HG02798 (cell line): ENCODE data around the gene ST6GAL2.

Experiments used
- ATAC-seq: cut with Tn5 transposase; IDR thresholded peaks from one replicate; pipeline ENCODE4 v1.9.1; 2021; ENCODE audit warnings: mild to moderate bottlenecking; ENCODE audit not compliant: unreplicated experiment, poor library complexity

Gene ST6GAL2

DNA sequence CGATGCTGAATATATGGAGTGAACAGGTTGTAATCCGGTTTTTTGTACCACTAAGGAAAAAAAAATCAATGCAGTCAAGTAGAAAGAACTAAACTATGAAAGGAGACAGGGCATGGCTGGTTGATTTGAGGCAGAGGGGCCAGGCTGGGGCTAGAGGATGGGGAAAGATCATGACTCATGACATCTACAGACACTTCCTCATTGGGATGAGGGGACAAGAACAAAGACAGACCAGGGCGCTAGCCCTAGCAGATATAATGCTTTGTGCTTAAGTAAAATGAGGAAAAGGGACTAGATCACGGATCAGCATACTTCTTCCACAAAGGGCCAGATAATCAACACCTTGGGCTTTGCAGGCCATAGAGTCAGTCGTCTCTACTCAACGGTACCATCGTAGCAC lies 55.8 kb downstream of the ST6GAL2 start:
- ATAC-seq: no peak

GRCh38 chr2:106828119-106828518 lies 57.8 kb downstream of the ST6GAL2 start:
- ATAC-seq: no peak

GRCh38 chr2:106827158-106827557 lies 58.8 kb downstream of the ST6GAL2 start:
- no peak for ATAC-seq

GRCh38 chr2:106825161-106825560 lies 60.8 kb downstream of the ST6GAL2 start:
- no peak for ATAC-seq

DNA sequence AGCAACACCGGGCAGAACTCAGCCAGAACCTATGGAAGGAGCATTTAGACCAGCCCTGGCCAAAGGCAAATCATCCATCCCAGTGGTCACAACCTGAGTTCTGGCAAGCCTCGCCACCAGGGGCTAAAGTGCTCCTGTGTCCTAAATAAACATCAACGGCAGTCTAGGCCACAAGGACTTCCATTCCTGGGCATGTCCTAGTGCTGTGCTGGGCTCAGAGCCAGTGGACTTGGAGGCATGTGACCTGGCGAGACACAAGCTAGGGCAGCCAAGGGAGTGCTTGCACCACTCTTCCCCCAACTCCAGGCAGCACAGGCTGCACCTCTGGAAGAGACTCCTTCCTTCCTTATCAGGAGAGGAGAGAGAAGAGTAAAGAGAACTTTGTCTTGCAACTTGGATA lies 69.0 kb downstream of the ST6GAL2 start:
- ATAC-seq: no peak

- ATAC-seq: no peak
These were observed 73.1 kb downstream of the ST6GAL2 start for GRCh38 chr2:106812841-106813240.

- no peak for ATAC-seq
These were observed 73.6 kb downstream of the ST6GAL2 start for GRCh38 chr2:106812383-106812782.

- ATAC-seq: no peak
These were observed 80.3 kb downstream of the ST6GAL2 start for GRCh38 chr2:106805716-106806115.

GRCh38 chr2:106804161-106804560 lies 81.8 kb downstream of the ST6GAL2 start:
- no peak for ATAC-seq

DNA sequence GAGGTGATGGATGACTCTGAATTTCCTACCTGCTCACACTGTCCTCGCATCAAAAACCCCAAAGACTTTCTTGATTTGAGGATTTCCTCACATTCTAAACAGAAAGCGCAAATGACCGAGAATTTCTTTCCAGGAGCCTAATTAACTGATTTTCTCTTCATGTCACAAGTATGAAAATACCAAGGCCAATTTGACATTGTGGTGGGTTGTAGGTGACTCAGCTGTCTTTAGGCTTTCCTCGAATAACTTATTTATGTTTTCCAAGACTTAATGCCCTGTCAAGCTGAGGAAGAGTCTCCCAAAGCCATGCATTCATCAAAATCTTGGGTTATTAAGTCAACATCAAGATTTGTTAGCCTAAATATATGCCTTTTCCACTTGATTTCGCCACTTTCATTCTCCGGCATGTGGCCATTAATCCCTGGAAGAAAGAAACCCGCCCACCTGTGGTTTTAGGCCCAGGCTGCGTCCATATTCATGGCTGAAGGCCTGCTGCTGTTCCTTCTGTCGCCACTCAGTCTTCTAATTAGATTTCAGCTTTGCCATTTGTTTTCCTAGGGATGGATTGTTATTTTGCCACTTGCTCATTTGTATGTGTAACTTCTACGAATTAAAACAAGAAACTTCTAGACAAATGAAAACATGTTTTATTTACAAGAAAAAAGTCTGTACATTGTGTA lies 84.9 kb downstream of the ST6GAL2 start:
- no peak for ATAC-seq

DNA sequence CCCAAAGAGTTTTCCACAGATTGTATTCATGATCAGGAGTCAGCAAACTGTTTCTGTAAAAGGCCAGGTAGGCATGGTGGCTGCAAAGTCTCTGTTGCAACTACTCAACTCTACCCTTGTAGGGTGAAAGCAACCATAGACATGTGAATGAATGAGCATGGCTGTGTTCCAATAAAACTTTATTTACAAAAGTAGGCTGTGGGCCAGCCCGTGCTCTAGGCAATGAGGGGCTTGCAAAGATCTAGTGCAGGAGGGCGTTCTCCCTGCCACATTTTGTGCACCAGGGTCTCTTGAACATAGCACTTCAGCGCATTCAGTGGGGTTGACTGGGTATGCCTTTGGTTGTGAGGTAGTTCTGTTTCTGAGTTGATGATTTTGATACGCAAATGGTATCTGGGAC lies 85.8 kb downstream of the ST6GAL2 start:
- no peak for ATAC-seq

DNA sequence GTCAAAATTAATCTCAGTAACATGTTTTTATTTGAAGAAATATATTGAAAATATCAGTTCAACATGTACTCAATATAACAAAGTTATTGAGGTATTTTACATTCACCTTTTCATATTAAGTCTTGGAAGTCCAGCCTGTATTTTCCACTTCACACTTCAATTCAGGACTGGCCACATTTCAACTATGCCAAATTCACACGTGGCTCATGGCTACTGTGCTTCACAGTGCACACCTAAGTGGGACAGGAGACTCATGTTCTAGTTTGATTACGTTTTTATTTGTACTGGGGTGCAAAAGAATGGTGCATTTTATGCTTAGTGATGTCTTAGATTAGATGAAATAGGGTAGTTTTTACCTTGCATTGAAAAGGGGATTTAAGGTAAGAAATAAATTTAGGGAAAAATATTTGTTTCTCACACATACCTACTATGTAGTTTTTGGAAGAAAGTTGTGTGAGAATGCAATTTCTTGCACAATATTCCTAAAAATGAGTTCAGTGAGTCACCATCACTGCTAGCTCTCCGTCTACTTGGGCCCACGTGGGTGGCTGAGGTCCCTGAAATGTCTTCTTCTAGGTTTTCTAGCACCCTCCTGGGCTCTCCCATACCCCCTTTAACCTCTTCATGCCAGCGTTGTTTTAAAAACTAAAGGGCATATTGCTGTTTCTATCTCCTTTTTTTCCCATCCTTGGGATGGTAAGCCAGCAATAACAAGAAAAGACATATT lies 87.0 kb downstream of the ST6GAL2 start:
- no peak for ATAC-seq

DNA sequence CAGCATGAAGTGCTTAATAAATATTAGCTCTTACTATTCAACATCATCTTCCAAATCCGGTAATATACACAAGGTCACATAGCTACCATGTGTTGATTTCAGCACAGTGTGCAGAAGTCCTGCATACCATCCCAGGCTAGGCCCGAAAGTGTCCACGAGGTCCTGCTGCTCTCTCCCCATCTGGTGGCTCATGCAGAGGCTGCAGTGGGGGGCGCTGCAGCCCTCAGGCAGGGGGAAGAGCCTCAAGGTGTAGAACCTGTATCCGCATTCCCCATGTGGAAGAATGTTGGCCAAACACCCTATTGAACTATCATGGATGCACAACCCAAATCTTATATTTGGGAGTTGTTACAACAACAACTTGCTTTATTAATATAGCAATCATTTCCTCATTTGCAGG lies 88.5 kb downstream of the ST6GAL2 start:
- ATAC-seq: no peak

DNA sequence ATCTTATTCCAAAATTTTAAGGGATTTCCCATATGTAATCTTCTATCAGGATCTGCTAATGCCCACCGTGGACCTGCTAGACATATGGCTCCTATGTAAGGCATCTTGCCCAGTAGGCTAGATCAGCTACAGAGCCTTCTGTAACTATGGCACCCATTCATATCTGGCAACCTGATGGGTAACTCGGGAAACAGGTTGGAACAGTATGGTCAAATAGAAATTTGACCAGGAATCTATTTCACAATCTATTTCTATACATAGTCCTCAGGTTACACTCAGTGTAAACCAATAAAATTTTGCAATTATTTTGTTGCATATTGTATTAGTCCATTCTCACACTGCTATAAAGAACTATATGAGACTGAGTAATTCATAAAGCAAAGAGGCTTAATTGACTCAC lies 93.3 kb downstream of the ST6GAL2 start:
- no peak for ATAC-seq

- ATAC-seq: no peak
These were observed 96.8 kb downstream of the ST6GAL2 start for GRCh38 chr2:106789185-106789584.

DNA sequence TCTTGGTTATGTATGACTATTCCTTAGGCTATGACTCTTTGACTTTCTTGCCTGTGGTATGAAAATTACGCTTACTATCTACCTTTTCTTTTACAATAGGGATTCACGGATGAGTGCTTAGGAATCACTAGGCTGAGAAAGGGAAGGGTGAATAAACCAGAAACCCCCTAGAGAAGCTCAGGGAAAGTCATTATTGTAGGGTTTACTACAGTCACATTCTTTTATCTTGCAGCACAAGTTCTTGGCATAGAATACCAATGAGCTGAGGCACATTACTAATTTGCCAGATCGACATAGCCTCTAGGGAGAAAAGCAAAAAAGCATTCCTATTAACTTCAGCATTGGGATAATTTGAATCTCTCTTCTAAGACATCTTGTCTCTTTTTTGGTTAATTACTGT lies 103.3 kb downstream of the ST6GAL2 start:
- ATAC-seq: no peak

- ATAC-seq: no peak
These were observed 104.8 kb downstream of the ST6GAL2 start for GRCh38 chr2:106781196-106781595.

GRCh38 chr2:106771811-106772210 lies 114.2 kb downstream of the ST6GAL2 start:
- no peak for ATAC-seq

DNA sequence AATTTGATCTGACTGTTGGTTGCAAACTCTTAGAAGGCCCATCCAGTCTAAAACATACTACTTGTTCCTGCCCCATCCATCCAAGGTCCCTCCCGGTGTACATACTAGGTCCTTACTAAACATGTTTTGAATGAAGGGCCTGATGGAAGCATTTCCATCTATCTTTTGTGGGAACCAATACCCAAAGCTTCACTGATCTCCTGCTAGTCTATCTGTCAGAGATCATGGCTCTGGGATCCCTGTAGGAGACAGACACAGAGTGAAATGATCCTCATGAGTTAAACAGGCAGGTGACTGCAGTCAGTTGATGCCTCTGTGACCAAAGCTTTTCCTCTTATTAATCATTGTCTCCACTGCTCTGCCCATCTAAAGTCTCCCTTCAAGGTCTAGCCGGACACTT lies 115.0 kb downstream of the ST6GAL2 start:
- no peak for ATAC-seq

DNA sequence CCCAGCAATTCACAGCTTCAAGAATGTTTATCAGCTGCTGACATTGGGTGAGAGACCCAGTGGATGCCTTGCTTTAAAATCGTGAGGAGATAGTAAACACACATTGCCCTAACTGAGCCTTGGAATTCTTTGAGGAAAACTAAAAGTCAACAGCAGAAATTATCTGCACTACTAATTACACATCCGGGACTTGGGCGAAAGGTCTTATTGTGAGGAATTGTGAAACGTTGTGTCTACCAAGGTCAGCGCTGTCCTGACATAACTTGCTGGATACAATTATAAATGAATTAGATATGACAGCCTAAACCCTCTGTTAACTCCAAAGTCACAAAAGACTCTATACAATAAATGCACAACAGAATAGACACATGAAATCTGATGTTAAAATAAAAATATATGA lies 121.4 kb downstream of the ST6GAL2 start:
- no peak for ATAC-seq

DNA sequence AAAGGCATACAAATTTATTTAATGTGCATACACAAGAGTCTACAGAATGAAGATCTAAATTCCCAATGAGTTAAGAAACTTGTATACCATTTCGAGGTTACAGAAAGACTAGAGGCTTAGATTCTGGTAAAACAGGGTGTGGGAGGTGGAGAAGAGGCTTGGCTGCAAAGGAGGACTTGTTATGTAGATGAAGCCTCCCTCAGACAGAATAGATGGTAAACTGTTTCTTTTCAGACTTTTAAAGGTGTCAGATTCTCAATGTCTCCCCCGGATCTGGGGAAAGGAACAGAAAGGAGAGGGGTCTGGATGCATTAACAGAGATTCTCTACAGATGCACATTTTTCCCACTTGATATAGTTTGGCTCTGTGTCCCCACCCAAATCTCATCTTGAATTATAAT lies 126.0 kb downstream of the ST6GAL2 start:
- ATAC-seq: no peak

GRCh38 chr2:106758901-106759497 lies 127.0 kb downstream of the ST6GAL2 start:
- ATAC-seq: no peak
